NCI-H460 (cell line): Measurements from ENCODE around the gene AEBP2. TPM values are rescaled to one million over a fixed set of nuclear protein-coding genes. Genes with fewer than 3 reads are reported as not detected.
"Not testable (repeated sequence)": the region's sequence is repeated elsewhere in the genome, so short reads cannot be mapped to it uniquely, and the experiment has no call there.

Experiments used
- DNase-seq: peaks from one replicate; pipeline ENCODE4 v3.0.0-alpha.2; 2016; ENCODE audit warnings: low read depth; ENCODE audit errors: extremely low read depth
- total RNA-seq: library from RNA; depleted of rRNA; stranded (reverse); fragments of >200 nt; shearing (Covaris generic); gene quantifications from 2 replicates; pipeline ENCODE4 v1.2.3, GENCODE V29; 2014

AEBP2 gene
- total RNA-seq, 1 experiment from 2014 or later, result 11.2 TPM

DNA sequence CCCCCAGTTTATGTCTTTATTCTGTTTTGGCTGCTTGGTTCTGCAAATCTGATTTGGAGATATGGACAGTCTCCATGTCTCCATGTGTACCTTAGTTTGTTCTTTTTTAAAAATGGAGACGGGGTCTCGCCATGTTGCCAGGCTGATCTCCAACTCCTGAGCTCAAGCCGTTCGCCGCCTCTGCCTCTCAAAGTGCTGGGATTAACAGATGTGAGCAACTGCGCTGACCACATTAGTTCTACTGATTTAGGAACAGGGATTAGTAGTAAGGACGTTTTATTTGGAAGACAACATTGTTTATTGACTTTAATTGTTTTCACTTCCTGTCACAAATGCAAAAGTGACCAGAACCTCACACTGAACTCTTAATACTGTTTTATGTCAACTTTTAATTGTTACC lies 14.7 kb downstream of the AEBP2 start:
- DNase-seq, result no peak

DNA sequence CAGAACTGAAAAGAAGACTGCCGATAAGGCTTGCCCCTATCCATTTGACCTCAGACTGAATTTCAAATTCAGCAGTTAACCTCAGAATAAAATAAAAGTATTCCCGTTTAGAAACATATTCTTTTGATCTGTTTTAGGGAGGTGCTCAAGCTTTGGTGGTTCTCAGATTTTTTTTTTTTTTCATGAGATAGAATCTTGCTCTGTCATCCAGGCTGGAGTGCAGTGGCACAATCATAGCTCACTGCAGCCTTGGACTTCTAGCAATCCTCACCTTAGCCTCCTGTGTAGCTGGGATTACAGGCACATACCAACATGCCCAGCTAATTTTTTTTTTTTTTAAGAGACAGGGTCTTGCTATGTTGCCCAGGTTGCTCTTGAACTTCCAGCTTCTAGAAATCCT lies 15.5 kb downstream of the AEBP2 start:
- no peak for DNase-seq

DNA sequence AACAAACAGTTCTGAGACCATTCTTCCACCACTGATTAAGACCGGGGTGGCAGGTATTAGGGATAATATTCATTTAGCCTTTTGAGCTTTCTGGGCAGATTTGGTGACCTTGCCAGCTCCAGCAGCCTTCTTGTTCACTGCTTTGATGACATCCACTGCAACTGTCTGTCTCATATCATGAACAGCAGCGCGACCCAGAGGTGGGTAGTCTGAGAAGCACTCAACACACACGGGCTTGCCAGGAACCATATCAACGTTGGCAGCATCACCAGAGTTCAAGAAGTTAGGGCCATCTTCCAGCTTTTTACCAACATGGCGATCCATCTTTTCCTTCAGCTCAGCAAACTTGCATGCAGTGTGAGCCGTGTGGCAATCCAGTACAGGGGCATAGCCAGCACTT lies 16.9 kb downstream of the AEBP2 start:
- no peak for DNase-seq

DNA sequence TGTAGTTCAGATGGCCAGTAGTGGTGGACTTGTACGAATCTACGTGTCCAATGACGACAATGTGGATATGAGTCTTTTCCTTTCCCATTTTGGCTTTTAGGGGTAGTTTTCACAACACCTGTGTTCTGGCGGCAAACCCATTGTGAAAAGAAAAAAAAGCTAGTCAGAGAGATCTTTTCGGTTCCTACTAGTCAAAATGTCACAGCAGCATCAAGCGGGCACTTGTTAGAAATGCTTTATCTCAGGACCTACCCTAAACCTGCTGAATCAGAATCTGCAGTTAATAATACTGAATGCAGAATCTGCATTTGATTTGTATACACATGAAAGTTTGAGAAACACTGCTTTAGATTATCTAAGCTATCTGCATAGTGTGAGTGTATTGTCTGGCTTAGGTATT lies 18.3 kb downstream of the AEBP2 start:
- no peak for DNase-seq

DNA sequence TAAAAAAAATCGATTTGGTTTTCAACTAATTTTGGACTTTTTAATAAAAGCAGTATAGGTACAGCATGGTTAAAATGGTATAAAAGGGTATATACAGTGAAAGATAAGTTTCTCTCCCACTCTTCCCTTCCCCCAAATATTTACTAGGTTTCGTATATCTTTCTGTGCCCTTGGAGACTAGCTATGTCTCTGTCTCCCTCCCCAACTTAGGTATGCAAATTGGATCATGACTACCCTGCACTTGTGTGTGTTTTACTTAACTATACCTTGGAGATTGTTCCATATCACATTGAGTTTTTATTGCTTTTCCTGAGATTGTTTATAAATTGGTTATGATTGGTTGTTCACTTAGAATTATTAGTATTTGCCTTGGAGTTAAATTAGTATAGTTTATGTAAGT lies 19.4 kb downstream of the AEBP2 start:
- DNase-seq, result no peak

DNA sequence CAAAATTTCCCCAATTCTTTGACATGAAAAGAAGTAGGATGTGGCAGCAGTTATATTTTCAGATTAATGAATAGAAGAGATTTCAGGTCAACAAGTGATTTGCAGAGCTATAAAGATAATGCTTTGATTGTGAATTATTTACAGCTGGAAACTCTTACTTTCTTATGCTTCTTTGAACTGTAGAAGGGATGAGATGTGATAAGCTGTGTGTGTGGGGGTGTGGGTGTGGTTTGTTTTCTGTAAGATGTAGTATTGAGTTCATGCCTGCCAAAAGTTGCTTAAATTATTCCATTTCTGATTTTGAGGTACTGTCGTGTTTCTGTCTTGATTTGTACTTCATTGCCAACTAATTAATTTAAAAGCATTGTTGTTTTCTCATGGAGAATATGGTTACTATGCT lies 22.7 kb downstream of the AEBP2 start:
- DNase-seq, result no peak

DNA sequence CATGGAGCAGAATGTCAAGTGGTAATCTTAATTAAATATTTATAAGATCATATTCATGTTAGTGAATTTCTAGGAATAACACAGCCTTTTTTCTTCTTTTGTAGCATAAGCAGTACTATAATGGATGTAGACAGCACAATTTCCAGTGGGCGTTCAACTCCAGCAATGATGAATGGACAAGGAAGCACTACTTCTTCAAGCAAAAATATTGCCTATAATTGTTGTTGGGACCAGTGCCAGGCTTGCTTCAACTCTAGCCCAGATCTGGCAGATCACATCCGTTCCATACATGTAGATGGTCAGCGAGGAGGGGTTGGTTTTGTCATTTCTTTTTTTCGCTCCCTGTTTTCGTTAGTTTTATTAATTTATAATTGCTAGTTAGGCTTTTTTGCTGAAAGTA lies 23.1 kb downstream of the AEBP2 start:
- DNase-seq, result no peak

DNA sequence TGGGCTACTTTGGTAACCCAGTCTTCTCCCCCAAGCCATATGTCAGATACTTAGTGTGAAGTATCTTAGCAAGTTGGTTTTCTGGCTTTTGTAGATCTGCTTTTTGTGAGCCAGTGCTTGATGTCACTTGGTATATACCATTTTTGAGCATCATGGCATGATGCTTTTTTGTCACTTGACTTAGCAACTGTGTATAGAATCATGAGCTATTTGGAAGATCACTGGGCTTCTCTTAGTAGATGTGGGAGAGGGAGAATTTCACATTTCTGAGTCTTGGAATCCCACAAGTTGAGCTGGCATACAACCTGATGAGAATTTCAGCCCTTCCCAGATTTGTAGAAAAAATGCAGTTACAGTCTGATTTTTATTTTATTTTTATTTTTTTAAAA lies 24.9 kb downstream of the AEBP2 start:
- no peak for DNase-seq

DNA sequence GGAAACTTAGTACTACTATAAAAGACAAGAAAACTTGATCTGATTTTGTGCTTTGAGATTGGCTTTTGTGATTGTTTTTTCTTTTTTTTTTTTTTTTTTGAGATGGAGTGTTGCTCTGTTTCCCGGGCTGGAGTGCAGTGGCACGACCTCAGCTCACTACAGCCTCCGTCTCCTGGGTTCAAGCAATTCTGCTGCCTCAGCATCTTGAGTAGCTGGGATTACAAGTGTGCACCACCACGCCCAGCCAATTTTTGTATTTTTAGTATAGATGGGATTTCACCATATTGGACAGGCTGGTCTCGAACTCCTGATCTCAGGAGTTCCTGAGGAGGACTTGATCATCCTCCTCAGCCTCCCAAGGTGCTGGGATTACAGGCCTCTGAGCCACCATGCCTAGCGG lies 26.4 kb downstream of the AEBP2 start:
- DNase-seq, result no peak

DNA sequence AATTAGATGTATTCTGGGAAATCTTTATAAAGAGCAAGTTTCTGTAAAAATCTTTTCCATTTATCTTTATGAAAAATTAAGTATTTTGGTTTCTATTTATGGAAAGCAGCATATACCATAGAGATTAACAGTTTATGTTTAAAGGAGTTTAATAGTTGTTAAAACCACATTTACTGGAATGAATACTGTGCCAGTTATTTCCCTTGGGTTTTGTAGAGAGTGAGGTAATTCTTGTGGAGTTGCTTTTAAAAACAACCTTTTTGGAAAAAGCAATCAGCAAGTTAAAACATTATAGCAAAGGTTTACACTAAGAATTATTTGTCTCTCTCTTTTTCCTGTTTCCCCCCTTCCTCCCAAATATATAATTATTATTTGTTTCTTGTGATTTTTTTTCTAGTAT lies 34.9 kb downstream of the AEBP2 start:
- no peak for DNase-seq

DNA sequence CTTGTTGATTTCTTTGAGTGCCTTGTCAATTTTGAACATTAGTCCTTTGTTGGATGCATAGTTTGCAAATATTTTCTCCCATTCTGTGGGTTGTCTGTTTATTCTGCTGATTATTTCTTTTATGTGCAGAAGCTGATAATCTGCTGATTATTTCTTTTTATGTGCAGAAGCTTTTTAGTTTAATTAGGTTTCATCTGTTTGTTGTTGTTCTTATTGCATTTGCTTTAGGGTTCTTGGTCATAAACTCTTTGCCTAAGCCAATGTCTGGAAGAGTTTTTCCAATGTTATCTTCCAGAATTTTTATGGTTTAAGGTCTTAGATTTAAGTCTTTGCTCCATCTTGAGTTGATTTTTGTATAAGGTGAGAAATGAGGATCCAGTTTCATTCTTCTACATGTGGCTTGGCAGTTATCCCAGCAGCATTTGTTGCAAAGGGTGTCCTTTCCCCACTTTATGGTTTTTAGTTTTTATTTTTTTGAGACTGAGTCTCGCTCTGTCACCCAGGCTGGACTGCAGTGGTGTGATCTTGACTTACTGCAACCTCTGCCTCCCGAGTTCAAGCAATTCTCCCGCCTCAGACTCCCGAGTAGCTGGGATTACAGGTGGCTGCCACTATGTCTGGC lies 36.7 kb downstream of the AEBP2 start:
- DNase-seq, result not testable (repeated sequence)

DNA sequence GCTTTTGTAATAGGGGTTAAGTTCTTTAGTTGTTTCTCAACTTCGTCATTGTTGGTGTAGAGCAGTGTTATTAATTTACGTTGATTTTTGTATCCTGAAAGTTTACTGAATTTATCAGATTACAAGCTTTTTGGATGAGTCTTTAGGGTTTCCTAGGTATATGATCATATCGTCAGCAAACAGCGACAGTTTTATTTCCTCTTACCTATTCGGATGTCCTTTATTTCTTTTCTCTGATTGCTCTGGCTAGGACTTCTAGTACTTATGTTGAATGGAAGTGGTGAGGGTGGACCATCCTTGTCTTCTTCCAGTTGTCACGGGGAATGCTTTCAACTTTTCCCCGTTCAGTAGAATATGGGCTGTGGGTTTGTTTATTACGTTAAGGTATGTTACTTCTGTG lies 37.8 kb downstream of the AEBP2 start:
- no peak for DNase-seq

DNA sequence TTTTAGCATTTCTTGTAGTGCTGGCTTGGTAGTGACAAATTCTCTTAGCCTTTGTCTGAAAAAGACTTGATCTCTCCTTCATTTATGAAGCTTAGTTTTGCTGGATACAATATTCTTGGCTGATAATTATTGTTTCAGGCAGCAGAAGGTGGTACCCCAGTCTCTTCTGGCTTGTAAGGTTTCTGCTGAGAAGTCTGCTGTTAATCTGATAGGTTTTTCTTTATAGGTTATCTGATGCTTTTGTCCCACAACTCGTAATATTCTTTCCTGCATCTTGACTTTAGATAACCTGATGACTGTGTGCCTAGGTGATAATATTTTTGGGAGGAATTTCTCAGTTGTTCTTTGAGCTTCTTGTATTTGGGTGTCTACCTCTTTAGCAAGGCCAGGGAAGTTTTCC lies 41.2 kb downstream of the AEBP2 start:
- no peak for DNase-seq

DNA sequence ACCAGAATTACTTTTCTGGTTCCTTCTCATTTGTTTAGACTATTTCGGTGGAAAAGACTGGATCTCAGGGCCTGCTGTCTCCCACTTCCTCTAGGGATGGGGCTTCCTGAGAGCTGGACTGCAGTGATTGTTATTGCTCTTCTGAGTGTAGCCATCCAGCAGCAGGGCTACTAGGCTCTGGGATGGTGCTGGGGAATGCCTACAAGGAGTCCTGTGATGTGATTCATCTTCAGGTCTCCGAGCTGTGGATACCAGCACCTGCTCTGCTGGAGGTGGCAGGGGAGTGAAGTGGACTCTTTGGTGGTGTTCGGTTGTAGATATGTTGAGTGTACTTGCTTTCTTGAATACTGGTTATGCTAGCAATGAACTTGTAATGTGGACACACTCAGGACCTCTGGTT lies 42.7 kb downstream of the AEBP2 start:
- DNase-seq, result no peak

DNA sequence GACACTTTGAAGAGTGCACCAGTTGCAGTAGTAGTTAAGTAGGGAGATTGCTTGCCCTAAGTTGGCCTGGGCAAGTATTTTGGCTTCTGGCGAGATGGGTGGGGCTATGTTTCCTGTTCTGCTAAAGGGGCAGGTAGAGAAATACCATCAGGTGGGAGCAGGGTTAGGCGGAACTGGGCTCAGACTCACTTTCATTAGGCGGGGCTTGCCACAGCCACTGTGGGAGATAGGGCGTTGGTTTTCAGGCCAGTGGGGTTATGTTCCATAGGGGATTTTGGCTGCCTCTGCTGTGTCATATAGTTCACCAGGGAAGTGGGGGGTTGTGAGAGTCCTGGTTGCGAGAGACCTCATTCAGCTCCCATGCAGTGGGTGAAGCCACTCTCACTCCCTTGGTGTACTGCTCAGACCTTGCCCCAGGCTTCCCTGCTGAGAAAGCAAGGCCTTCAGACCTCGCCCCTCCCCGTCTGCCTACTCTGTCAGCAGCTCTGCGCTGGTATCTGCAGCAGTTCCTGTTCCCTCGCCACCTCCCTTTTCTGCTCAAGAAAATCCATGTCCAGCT lies 43.3 kb downstream of the AEBP2 start:
- no peak for DNase-seq

DNA sequence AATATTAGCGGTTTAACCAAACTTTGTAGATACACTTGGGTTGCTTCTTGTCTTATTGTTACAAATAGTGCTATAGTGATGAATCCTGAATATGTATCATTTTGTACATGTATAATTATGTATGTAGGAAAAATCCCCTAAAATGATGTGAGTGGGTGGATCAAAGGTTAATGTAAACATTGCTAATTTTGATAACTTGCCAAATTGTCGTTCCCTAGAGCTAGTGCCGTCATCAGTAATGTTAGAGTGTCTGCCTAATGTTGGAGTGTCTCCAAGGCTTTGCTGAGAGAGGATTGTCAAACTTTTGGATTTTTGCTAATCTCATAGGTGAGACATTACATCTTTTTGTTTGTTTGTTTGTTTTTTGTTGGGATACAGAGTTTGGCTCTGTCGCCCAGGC lies 44.4 kb downstream of the AEBP2 start:
- no peak for DNase-seq

DNA sequence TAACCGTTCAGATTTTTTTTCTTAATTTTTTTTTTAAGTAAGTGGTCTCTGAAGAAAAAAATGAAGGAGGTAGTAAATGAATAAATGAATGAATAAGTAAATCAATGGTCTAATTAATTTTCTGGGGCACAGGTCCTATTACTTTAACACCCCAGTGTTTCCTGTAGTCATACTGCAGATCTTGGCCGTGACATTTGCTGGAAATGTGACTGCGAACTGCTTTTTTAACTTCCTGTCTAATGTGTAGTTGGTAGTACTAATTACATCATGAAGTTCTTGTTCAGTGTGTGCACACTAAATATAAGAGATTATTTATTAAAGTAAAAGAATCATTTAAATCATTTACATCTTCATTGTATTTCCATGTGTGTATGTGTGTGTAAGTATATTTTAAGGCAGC lies 45.4 kb downstream of the AEBP2 start:
- DNase-seq, result no peak

DNA sequence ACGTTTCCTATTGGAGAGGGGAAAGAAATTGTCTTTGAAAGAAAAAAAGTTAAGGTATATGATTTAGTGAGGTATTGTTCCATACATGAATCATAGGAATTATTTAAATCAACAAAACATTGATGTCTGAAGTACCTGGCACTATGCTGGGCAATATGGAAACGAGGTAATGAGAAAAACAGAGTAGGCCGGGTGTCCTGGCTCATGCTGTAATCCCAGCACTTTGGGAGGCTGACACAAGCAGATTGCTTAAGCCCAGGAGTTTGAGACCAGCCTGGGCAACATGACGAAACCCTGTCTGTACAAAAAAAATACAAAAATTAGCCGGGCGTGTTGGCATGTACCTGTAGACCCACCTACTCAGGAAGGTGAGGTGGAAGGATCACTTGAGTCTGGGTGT lies 45.9 kb downstream of the AEBP2 start:
- DNase-seq, result no peak

DNA sequence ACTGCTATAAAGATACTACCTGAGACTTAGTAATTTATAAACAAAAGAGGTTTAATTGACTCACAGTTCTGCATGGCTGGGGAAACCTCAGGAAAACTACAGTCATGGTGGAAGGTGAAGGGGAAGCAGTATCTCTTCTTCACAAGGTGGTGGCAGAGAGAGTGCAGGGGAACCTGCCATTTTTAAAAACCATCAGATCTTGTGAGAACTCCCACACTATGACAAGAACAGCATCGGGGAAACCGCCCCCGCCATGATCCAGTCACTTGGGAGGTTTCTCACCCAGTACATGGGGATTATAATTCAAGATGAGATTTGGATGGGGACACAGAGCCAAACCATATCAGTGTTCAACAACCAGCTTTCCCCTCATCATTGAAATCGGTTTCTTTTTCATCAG lies 49.9 kb downstream of the AEBP2 start:
- DNase-seq, result no peak

DNA sequence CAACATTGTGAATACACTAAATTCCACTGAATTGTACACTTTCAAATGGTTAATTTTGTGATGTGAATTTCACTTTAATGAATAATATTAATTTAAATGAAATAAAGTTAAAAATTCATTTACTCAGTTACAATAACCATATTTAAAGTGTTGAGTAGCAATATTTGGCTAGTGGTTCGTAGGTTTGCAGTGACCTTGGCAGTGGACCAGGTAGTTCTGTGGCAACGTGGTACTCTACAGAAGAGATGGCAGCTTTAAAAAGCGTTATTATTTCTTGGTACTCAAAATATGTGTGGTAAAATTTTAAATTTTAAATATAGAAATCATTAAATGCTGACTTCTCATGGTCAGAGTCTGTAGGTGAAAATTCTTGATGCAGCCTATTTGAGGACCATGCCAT lies 51.6 kb downstream of the AEBP2 start:
- DNase-seq, result no peak

DNA sequence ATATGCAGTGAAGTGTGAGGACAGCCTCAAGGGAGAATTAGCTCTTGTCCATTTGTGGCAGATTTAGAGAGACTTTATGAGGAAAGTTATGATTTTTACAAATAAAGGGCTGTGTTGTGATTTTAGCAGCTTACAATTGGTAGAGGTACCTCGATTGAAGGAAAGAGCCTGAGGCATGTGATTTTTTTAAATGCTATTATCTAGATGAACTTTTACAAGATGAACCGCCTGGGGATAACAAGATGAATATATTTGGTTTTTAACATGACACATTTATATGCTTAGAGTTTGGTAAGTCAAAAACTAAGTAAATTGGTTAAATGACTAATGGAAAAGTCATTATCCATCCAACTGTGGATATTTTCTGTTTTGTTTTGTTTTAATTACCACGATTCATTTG lies 52.6 kb downstream of the AEBP2 start:
- no peak for DNase-seq

DNA sequence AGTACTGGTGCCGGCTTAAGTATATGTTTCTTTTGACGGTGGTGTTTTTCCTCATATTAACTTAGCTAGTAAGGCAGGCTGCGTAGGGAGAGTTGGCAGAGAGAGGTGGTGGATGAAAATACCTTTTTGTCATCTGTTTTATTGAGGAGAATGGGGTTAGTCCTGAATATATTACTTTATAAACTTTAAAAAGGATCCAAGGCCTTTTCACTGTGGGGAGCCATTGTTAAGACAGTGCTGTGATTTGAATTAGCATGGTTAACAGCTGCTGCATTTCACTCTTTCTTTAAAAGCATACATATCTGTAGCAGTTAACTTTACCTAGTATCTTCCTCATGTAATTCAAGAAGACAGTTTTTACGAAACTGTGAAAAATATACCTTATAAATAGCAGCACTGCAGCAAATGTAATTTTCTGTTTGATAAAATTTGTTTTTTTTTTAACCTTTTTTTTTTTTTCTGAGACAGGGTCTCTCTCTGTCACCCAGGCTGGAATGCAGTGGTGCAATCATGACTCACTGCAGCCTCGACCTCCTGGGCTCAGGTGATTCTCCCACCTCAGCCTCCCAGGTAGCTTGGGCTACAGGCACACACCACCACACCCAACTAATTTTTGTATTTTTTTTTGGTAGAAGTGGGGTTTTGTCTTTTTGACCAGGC lies 57.1 kb downstream of the AEBP2 start:
- DNase-seq, result no peak

DNA sequence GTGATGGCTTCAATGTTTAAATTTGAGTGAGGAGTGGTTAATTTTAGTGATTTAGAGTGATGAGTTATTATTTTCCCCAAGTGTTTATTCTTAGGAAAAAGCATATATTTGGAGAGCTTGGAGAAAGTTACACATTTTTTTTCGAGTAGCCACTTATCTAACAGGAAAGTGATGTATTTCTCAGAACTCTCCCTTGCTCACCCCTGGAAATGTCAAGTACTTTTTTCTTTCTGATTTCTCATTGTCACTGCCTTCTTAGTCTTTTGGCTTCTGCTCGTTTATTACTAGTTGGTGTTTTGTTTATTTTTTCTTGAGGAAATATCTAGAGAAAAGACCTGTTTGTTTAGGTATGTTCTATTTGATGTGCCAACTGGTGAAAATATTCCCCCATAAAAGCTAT lies 58.8 kb downstream of the AEBP2 start:
- no peak for DNase-seq
